Fibroblast of lung (primary cell): ENCODE results near the gene SCAF8. TPM values are rescaled to one million over a fixed set of nuclear protein-coding genes. Genes with fewer than 3 reads are reported as not detected.

Experiments
- DNase-seq, 2 donors: peaks; one replicate each; pipeline versions ENCODE4 v3.0.0 to v3.0.0-alpha.2; 2010; ENCODE audit warnings: low read depth in 2 of 2
- H2AFZ ChIP-seq: 2 replicates; pipeline ENCODE4 v1.5.1; 2012; ENCODE audit warnings: low read length, control low read depth, inconsistent platforms
- H3K27ac ChIP-seq: 2 replicates; pipeline ENCODE4 v1.5.1; 2011; ENCODE audit warnings: low read length, control low read depth; ENCODE audit not compliant: insufficient read depth
- H3K27me3 ChIP-seq: 2 replicates; pipeline ENCODE4 v1.5.1; 2011; ENCODE audit warnings: mild to moderate bottlenecking, low read length; ENCODE audit not compliant: control insufficient read depth, insufficient read depth
- H3K36me3 ChIP-seq: 2 replicates; pipeline ENCODE4 v1.5.1; 2011; ENCODE audit warnings: low read length; ENCODE audit not compliant: control insufficient read depth, insufficient read depth
- H3K4me1 ChIP-seq: 2 replicates; pipeline ENCODE4 v1.5.1; 2011; ENCODE audit warnings: low read length; ENCODE audit not compliant: control insufficient read depth, insufficient read depth; ENCODE audit errors: extremely low read depth
- H3K4me2 ChIP-seq: 2 replicates; pipeline ENCODE4 v1.5.1; 2011; ENCODE audit warnings: low read length, control low read depth; ENCODE audit not compliant: insufficient read depth; ENCODE audit errors: extremely low read depth
- H3K4me3 ChIP-seq, 4 experiments: fragments of 200-600 bp in 1 of 4; sonication (generic) in 1 of 4; replicated peaks in 1 of 4; 2 replicates each; pipeline ENCODE4 v1.5.1; 2011 to 2016; ENCODE audit warnings: low read length in 4 of 4, low read depth in 3 of 4, mild to moderate bottlenecking in 3 of 4, control low read depth in 2 of 4, inconsistent platforms in 1 of 4, mixed read lengths in 1 of 4; ENCODE audit not compliant: insufficient read depth in 1 of 4; ENCODE audit errors: control extremely low read depth in 1 of 4
- H3K79me2 ChIP-seq: 2 replicates; pipeline ENCODE4 v1.5.1; 2012; ENCODE audit warnings: mild to moderate bottlenecking, low read length, inconsistent platforms; ENCODE audit not compliant: control insufficient read depth, insufficient read depth
- H3K9ac ChIP-seq: 2 replicates; pipeline ENCODE4 v1.5.1; 2011; ENCODE audit warnings: mild to moderate bottlenecking, low read length, control low read depth; ENCODE audit not compliant: insufficient read depth
- H3K9me3 ChIP-seq: 2 replicates; pipeline ENCODE4 v1.5.1; 2012; ENCODE audit warnings: low read depth, low read length; ENCODE audit not compliant: control insufficient read depth, insufficient read depth
- H4K20me1 ChIP-seq: 2 replicates; pipeline ENCODE4 v1.5.1; 2011; ENCODE audit warnings: low read length; ENCODE audit not compliant: control insufficient read depth, insufficient read depth; ENCODE audit errors: extremely low read depth
- EZH2 ChIP-seq: IDR thresholded peaks from 2 replicates; pipeline ENCODE4 v1.5.1; 2012; ENCODE audit warnings: low read length, control low read depth, mild to moderate bottlenecking; ENCODE audit errors: missing control alignments
- polyA plus RNA-seq, 2 donors: library from polyadenylated mRNA; depleted of rRNA in 1 of 2; stranded (reverse) in 1 of 2; unstranded in 1 of 2; fragments of >200 nt; gene quantifications; 2 replicates each; pipeline ENCODE4 v1.2.1, GENCODE V29; 2011 to 2012; ENCODE audit warnings: missing spikeins in 1 of 2
- total RNA-seq: library from RNA; depleted of rRNA; stranded (reverse); fragments of >200 nt; gene quantifications from 2 replicates; pipeline ENCODE4 v1.2.1, GENCODE V29; 2014
- TF ChIP-seq, protein P1 (sequence below), 2 donors: IDR thresholded peaks in 1 of 2; conservative IDR thresholded peaks in 1 of 2; 1 replicate in 1 of 2; 2 replicates in 1 of 2; pipeline ENCODE4 v1.5.1; 2011 to 2012; ENCODE audit warnings: low read length in 2 of 2, control low read depth in 1 of 2, inconsistent platforms in 1 of 2, low read depth in 1 of 2, mild to moderate bottlenecking in 1 of 2

SCAF8 gene
- total and polyA plus RNA-seq, 2 donors (not counting 1 experiment from before 2014, with no cell fraction given), result 28.5 to 30.9 TPM

DNA sequence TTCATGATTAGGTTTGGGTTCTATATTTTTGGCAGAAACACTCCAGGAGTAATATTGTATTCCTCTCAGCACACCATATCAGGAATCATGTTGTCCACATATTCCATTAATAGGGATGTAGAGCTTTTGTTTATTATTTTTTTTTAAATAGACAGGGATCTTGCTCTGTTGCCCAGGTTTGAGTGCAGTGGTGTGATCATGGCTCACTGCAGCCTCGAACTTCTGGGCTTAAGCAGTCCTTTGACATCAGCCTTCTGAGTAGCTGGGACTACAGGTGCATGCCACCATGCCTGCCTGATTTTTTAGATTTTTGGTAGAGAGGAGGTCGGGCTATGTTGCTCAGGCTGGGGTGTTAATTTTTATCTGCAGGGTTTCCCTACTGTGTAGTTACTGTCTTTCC lies 12.0 kb downstream of the SCAF8 start:
- Histone ChIP-seq H3K27ac (no peak overlapping the region), H3K9ac (no peak overlapping the region), H3K4me2 (no peak overlapping the region), H3K27me3 (no peaks in the 10 kb centered on the region), H3K4me3 (no peak overlapping the region), H3K79me2 (peaks cover 99% of the 10 kb centered on the region), H2AFZ (no peak overlapping the region), H3K4me1 (no peaks in the 10 kb centered on the region), H3K36me3 (no peaks in the 10 kb centered on the region), H4K20me1 (peaks cover 13% of the 10 kb centered on the region), H3K9me3 (no peaks in the 10 kb centered on the region)
- no peak for DNase-seq
- TF ChIP-seq, protein P1, sequence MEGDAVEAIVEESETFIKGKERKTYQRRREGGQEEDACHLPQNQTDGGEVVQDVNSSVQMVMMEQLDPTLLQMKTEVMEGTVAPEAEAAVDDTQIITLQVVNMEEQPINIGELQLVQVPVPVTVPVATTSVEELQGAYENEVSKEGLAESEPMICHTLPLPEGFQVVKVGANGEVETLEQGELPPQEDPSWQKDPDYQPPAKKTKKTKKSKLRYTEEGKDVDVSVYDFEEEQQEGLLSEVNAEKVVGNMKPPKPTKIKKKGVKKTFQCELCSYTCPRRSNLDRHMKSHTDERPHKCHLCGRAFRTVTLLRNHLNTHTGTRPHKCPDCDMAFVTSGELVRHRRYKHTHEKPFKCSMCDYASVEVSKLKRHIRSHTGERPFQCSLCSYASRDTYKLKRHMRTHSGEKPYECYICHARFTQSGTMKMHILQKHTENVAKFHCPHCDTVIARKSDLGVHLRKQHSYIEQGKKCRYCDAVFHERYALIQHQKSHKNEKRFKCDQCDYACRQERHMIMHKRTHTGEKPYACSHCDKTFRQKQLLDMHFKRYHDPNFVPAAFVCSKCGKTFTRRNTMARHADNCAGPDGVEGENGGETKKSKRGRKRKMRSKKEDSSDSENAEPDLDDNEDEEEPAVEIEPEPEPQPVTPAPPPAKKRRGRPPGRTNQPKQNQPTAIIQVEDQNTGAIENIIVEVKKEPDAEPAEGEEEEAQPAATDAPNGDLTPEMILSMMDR (conservative IDR thresholded peaks at IDR 0.05 in 1 of 2, IDR thresholded peaks at IDR 0.05 in 1 of 2; ENCODE audit: low read depth in 1 of 2, low read length in 2 of 2), result no peak
- TF ChIP-seq EZH2, result no peak

DNA sequence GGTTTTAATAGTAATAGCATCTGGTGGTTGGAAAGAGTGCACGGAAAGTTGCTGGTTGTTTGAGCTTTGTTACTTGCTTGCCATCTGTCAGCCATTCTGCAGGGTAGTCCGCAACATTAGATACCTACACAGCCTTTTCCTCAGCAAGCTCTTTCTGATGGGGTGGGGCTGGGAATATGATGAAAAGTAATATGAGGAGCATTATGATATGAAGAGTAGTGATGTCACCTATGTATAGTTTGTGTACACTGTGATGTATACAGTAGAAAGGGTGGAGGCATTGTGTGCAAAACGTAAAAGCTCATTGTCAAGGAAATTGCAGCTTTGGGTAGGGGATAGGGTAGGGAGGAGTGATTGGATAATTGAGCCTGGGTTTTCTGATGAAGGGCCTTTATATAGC lies 16.1 kb downstream of the SCAF8 start:
- no peaks in the 10 kb centered on the region for H3K9me3 ChIP-seq
- H3K4me2 ChIP-seq, result no peak overlapping the region
- no peaks in the 10 kb centered on the region for H3K27me3 ChIP-seq
- no peaks in the 10 kb centered on the region for H3K4me1 ChIP-seq
- H3K4me3 ChIP-seq, result no peak overlapping the region
- no peak overlapping the region for H2AFZ ChIP-seq
- H3K27ac ChIP-seq, result no peak overlapping the region
- peaks cover 6% of the 10 kb centered on the region for H4K20me1 ChIP-seq
- H3K36me3 ChIP-seq, result no peaks in the 10 kb centered on the region
- peaks cover 96% of the 10 kb centered on the region for H3K79me2 ChIP-seq
- DNase-seq, result no peak
- no peak for TF ChIP-seq EZH2
- TF ChIP-seq, protein P1 (conservative IDR thresholded peaks at IDR 0.05 in 1 of 2, IDR thresholded peaks at IDR 0.05 in 1 of 2; ENCODE audit: low read depth in 1 of 2, low read length in 2 of 2), result no peak
- no peak overlapping the region for H3K9ac ChIP-seq

DNA sequence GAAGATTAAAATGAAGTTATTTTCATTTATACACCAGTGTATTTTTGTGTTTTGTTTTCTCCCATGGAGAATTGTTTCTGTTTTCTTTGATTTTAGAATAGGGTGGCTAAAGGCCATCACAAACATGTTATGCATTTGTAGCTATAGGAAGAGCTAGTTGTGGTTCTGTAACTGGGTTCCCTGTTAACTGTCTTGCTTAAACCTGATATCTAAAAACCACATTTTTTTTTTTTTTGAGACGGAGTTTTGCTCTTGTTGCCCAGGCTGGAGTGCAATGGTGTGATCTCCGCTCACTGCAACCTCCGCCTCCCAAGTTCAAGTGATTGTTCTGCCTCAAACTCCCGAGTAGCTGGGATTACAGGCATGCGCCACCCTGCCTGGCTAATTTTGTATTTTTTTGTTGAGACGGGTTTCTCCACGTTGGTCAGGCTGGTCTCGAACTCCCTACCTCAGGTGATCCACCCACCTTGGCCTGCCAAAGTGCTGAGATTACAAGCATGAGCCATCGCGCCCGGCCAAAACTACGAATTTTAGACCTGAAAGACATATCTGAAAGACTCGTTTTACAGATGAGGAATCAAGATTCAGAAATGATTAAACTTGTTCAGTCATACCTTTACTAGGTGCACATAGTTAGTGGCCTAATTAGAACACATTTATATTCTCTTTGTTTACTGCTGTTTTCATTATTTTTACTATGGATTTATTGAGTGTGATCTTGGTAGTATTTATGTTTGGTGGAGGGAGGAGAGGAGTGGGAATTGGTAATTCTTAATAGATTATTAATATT lies 18.0 kb downstream of the SCAF8 start:
- Histone ChIP-seq H4K20me1 (peaks cover 6% of the 10 kb centered on the region), H3K4me3 (no peak overlapping the region), H3K27me3 (no peaks in the 10 kb centered on the region), H3K9me3 (no peaks in the 10 kb centered on the region), H3K79me2 (peaks cover 96% of the 10 kb centered on the region), H3K9ac (no peak overlapping the region), H3K4me1 (no peaks in the 10 kb centered on the region), H2AFZ (no peak overlapping the region), H3K27ac (no peak overlapping the region), H3K36me3 (no peaks in the 10 kb centered on the region), H3K4me2 (no peak overlapping the region)
- DNase-seq, result no peak
- TF ChIP-seq, protein P1 (conservative IDR thresholded peaks at IDR 0.05 in 1 of 2, IDR thresholded peaks at IDR 0.05 in 1 of 2; ENCODE audit: low read depth in 1 of 2, low read length in 2 of 2), result no peak
- TF ChIP-seq EZH2, result no peak
